GM19452 (cell line): ENCODE measurements around the gene RPUSD1.

ENCODE experiments used
- ATAC-seq: cut with Tn5 transposase; IDR thresholded peaks from one replicate; pipeline ENCODE4 v1.9.1; 2021; ENCODE audit not compliant: unreplicated experiment

RPUSD1 gene

GRCh38 chr16:819336-820043 is 31.3 kb upstream of the RPUSD1 start:
- ATAC-seq: no peak

- ATAC-seq: no peak
Measured at GRCh38 chr16:818592-818991, 30.4 kb upstream of the RPUSD1 start.

- no peak for ATAC-seq
Measured at GRCh38 chr16:818132-818531, 30.0 kb upstream of the RPUSD1 start.

- no peak for ATAC-seq
Measured at GRCh38 chr16:817001-817906, 29.1 kb upstream of the RPUSD1 start.

GRCh38 chr16:815861-816260 is 27.7 kb upstream of the RPUSD1 start:
- no peak for ATAC-seq

GRCh38 chr16:814974-815373 is 26.8 kb upstream of the RPUSD1 start:
- ATAC-seq: no peak

GRCh38 chr16:813916-814412 is 25.8 kb upstream of the RPUSD1 start:
- no peak for ATAC-seq

GRCh38 chr16:813204-813915 is 25.2 kb upstream of the RPUSD1 start:
- ATAC-seq: no peak

GRCh38 chr16:808085-808386 is 19.9 kb upstream of the RPUSD1 start:
- no peak for ATAC-seq

- ATAC-seq: peak; percentile 88
Measured at GRCh38 chr16:807347-808084, 19.3 kb upstream of the RPUSD1 start.

GRCh38 chr16:805474-805873 is 17.3 kb upstream of the RPUSD1 start:
- ATAC-seq: no peak

- no peak for ATAC-seq
Measured at GRCh38 chr16:804193-805048, 16.2 kb upstream of the RPUSD1 start.

GRCh38 chr16:803754-804080 is 15.5 kb upstream of the RPUSD1 start:
- ATAC-seq: no peak

GRCh38 chr16:802914-803753 is 15.0 kb upstream of the RPUSD1 start:
- ATAC-seq: no peak

GRCh38 chr16:802461-802860 is 14.3 kb upstream of the RPUSD1 start:
- ATAC-seq: no peak

GRCh38 chr16:801584-802363 is 13.6 kb upstream of the RPUSD1 start:
- no peak for ATAC-seq

- no peak for ATAC-seq
Measured at GRCh38 chr16:800834-801511, 12.8 kb upstream of the RPUSD1 start.
